Glomerular endothelial cell (primary cell): ENCODE data around the gene CDH23. TPM values are rescaled to one million over a fixed set of nuclear protein-coding genes. Genes with fewer than 3 reads are reported as not detected.

Experiments used
- DNase-seq: peaks from one replicate; pipeline ENCODE4 v3.0.0-alpha.2; 2011; ENCODE audit warnings: low read depth, low spot score; ENCODE audit errors: extremely low read depth
- total RNA-seq: library from RNA; depleted of rRNA; stranded (reverse); fragments of >200 nt; gene quantifications from 2 replicates; pipeline ENCODE4 v1.2.3, GENCODE V29; 2015

Gene CDH23
- total RNA-seq, 1 donor from 2014 or later = not detected

DNA sequence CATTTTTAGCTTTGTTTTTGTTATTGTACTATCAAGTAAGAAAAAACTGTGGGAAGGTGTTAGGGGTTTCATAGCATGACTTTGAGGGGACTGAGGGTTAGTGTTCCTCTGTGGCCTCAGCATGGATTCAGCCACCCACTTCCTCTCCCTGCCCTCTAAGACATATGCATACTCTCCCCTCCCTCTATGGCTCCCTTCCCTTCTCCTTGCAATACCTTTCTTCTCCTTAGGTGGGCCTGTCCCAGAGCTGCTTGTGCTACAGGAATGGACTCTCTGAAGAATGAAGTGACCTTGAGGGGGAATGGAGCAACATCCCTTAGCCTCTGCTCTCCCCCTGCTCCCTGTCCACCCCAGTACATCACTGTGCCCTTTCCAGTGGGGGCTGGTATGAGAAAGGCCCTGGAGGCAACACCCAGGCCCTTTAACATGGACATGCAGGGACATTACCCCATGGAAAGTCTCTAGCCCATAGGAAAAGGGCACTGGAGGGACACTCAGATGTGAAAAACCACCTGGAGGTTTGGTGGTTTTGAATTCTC is 22.4 kb downstream of the CDH23 start:
- DNase-seq = no peak

- no peak for DNase-seq
Observed at GRCh38 chr10:71419750-71420149, 23.0 kb downstream of the CDH23 start.

DNA sequence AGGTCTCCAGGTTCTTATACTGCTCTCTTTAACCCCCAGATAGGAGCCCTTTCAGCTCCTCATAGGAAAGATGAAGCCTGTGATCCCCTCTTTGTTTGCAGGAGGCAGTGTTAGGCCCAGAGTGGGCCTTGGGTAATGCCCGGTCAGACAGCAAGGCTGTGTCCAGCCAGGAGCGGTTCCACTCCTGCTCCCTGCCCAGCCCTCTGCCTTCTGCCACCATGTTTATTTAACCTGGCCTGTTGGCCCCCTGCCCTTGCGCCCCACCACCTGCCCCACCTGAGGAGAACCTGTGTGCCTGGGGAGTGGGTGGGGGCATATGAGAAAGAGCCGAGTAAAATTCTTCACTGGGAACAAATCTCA is 24.3 kb downstream of the CDH23 start:
- DNase-seq = no peak

- no peak for DNase-seq
Observed at GRCh38 chr10:71423250-71423649, 26.5 kb downstream of the CDH23 start.

DNA sequence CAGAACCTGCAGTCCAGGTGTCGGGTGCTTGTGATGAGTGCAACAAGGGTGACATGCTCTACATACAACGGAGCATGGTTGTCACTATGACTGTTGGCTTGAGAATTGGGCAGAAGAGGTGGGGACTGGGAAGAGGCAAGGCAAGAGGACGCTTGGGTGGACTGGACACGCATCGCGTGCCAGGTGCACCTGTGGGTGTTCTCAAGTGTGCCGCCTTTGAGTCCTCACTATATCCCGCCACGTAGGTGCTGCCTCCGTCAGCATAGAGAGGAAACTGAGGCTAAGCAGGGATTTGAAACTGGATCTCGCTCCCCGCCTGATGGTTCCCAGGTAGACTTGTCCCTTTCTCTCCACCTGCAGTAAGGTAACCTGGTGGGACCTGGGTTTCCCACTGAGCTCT is 27.2 kb downstream of the CDH23 start:
- no peak for DNase-seq

DNA sequence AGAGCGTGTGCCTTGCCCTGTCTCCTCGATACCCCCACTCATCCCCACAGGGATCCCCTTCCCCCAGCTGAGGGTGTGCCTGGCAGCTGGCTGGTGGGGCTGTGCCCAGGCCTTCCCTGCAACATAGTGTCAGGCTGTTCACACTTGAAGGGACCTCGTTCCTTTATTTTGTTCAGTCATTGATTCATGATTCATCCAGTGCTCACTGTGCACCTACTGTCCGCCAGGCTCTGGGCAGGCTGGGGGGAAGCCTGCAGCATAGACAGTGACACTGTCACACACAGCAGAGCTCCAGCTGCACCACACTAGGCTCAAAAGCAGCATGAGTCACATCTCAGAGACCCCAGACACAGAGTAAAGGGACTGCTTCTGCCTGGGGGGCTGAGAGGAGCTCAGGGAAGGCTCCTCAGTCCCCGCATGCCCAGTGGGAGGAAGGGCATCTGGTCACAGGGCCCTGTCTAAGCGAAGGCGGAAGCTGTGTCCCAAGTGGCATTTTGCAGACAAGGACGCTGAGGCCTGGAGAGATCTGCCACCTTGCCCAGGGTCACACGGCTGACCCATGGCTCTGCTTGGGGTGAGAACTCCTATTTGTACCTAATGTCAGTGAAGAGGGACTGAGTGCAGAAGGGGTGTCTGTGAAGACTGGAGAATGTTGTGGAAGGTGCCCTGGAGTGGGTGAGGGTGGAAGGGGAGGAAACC is 27.9 kb downstream of the CDH23 start:
- no peak for DNase-seq

- no peak for DNase-seq
Observed at GRCh38 chr10:71426058-71426605, 29.4 kb downstream of the CDH23 start.

DNA sequence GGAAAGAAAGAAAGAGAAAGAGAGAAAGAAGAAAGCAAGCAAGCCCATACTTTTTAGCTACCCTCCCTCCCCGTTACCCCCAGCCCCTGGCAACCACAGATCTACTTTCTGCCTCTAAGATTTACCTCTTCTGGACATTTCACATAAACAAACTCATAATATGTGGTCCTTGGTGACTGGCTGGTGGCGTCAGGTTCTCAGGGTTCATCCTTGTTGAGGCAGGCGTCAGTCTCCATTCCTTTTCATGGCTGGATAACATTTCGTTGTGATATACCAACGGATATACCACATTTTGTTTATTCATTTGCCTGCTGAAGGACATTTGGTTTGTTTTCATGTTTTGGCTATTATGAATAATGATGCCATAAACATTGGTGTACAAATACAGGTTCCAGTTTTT is 30.5 kb downstream of the CDH23 start:
- DNase-seq = no peak

- DNase-seq = no peak
Observed at GRCh38 chr10:71429304-71429703, 32.6 kb downstream of the CDH23 start.

GRCh38 chr10:71429929-71430328 is 33.2 kb downstream of the CDH23 start:
- no peak for DNase-seq

DNA sequence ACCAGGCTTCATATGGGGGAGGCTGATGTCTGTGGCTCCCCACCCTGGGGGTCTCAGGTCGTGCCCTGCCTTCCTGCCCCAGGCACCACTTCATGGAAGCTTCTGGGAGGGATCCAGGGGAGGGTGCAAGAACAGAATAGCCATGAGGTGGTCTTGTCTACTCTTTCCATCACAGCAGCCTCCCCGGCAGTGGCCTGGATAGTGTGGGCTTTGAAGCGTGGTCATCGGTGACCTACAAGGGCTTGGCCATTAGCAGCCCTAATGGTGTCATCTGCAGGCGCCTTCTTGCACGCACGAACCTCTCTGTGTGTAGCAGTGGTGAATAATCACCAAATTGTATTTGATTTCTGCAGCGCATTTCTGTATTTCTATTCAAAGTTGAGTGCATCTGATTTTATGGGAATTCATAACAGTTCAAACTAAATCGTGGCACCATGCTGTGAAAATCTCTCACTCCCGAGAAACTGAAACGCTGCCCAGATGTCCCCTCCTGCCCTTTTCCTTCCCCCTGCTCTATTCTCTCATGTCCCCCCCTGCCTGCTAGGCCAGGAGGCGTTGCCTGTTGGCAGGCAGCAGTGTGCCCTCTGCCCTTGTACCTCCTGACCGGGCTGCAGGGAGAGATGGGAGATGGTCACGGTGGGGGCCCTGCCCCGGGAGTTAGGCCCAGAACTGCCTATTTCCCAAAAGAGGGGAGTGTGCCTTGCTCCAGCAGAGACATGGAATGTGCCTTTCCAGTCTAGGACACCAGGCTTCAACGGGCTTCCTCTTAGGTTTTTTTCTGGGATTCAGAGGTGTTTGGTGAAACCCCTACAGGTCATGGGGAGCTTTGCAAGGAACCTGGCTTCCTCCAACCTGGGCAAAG is 34.8 kb downstream of the CDH23 start:
- DNase-seq = no peak

DNA sequence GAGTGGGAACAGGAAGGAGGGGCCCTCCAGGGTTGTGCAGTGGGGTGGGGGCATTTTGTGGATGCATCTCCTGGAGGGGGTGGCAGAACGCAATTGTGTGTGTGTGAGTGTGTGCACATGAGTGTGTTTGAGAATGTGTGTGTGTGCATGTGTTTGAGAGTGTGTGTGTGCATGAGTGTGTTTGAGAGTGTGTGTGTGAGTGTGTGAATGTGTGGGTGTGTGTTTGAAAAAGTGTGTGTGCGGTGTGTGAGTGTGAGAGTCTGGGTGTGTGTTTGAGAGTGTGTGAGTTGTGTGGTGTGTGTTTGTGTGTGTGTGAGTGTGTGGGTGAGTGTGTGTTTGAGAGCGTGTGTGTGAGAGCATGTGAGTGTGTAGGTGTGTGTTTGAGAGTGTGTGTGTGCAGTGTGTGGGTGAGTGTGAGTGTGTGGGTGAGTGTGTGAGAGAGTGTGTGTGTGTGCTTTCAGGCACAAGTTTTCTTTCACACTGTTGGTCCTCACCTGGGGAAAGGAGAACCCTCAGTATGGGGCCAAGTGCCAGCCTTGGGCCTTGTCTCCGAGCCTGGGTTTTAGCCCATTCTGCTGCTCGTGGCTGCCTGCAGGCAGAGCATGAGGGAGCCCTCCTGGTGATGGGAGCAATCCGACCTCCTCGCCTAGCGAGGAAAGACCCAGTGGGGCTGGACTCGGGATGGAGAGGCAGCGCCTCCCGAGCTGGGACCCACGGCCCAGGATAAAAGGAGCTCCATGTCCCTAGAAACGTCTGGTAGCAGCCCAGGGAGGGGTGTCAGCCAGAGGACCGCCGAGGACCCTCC is 35.6 kb downstream of the CDH23 start:
- DNase-seq = no peak

DNA sequence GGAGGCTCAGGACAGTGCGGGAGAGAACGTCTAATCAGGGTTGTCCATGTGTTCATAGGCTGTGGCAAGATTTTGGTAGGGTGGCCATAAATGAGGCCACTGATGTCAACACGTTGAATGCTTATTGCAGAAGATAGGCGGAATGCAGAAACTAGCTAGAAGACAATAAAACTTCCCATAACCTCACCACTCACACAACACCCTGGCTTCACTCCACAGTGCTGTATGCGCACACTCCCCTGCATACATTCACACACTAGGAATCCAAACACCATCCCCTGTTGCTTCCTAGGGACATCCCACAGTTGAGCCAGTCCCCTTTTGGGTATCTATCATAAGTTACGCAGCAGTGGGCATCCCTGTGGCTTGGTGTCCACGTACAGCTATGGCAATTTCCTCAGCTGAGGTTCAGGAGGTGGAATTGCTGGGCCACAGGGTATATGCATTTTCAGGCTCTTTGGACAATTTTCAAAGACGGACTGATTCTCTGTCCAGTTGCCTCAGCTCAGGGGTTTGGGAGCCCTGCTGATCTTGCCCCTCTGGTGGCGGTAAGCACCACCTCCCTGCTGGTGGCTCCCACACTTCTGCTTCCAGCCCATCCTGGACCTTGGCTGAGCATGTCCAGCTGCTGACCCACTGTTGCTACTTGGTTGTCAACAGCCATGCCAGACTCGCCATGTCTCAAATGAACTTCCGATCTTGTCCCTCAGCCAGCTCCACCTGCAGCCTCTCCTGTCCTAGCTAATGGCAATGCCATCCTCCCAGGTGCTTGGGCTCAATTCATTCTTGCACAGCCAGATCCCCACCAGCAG is 36.4 kb downstream of the CDH23 start:
- DNase-seq = no peak

DNA sequence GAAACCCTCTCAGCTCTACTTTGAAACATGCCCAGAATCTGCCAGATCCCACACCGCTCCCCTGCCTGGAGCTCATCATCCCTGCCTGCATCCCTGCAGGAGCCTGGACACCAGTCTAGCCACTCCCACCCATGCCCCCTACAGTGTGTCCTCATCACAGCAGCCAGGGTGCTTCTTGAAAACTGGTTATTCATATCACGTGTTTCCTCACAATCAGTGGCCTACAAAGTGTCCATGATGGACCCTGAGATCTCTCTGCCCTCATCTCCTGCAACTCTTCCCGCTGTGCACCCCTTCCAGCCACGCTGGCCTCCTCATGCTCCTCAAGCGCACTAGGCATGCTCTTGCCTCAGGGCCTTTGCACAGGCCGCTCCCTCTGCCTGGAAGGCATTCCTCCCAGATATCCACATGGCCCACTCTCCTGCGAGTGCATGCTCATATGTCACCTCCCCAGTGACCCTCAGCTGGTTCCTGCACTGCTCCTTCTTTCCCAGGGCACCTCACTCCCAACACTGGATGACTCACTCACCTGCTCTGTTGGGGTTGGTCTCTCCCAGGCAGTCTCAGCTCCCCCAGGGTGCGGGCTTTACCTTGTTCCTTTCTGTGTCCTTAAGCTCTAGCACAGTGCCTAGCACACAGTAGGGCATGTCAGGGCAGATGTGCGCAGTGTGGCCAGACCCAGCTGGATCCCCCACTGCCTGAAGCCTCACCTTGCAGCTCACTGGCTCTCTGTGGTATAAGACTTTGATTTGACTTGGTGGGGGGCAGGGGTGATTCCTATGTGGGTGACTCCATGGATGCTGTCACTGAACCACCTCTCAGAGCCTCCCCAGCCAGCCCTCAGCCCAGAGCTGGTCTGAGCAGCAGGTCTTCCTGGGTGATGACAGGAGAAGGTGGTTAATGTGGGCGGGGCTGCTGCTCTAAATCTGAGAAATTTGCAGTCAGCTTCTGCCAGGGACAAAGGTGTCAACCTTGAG is 37.3 kb downstream of the CDH23 start:
- no peak for DNase-seq

- DNase-seq = no peak
Observed at GRCh38 chr10:71434760-71435394, 38.2 kb downstream of the CDH23 start.

- DNase-seq = no peak
Observed at GRCh38 chr10:71435571-71436267, 39.0 kb downstream of the CDH23 start.

- peak; percentile 2 for DNase-seq
Observed at GRCh38 chr10:71436268-71437125, 39.8 kb downstream of the CDH23 start.
